Suprapubic skin (tissue), 4 donors: ENCODE results near the gene EMC7. TPM values are rescaled to one million over a fixed set of nuclear protein-coding genes. Genes with fewer than 3 reads are reported as not detected.
"Not testable (repeated sequence)": the region's sequence is repeated elsewhere in the genome, so short reads cannot be mapped to it uniquely, and the experiment has no call there.

Experiments
- DNase-seq, 2 donors: peaks; one replicate each; pipeline ENCODE4 v3.0.0-alpha.2; 2019; ENCODE audit warnings: low spot score in 2 of 2
- H3K27ac ChIP-seq: fragments of 200-600 bp; sonication (generic); one replicate; pipeline ENCODE4 v1.5.1; 2019
- H3K27me3 ChIP-seq: fragments of 200-600 bp; sonication (generic); one replicate; pipeline ENCODE4 v1.5.1; 2019
- H3K36me3 ChIP-seq: fragments of 200-600 bp; sonication (generic); one replicate; pipeline ENCODE4 v1.5.1; 2019
- H3K4me1 ChIP-seq: fragments of 200-600 bp; sonication (generic); one replicate; pipeline ENCODE4 v1.5.1; 2019
- H3K4me3 ChIP-seq: fragments of 200-600 bp; sonication (generic); one replicate; pipeline ENCODE4 v1.5.1; 2019; ENCODE audit warnings: mild to moderate bottlenecking
- H3K9me3 ChIP-seq: fragments of 200-600 bp; sonication (generic); one replicate; pipeline ENCODE4 v1.5.1; 2019
- CTCF ChIP-seq, 2 donors: fragments of 200-600 bp in 1 of 2; fragments of 450-650 bp in 1 of 2; sonication (generic) in 1 of 2; IDR thresholded peaks; one replicate each; pipeline ENCODE4 v1.5.1; 2016 to 2019; ENCODE audit warnings: antibody characterized with exemption in 2 of 2, mild to moderate bottlenecking in 1 of 2, moderate library complexity in 1 of 2
- EP300 ChIP-seq: sonication (generic); formaldehyde crosslinking; IDR thresholded peaks from one replicate; pipeline ENCODE4 v1.6.1; 2017; ENCODE audit warnings: antibody characterized with exemption
- POLR2A ChIP-seq, 2 donors: fragments of 450-650 bp; IDR thresholded peaks; one replicate each; pipeline ENCODE4 v1.6.1; 2017; ENCODE audit warnings: antibody characterized with exemption in 2 of 2, mild to moderate bottlenecking in 2 of 2, moderate library complexity in 2 of 2
- POLR2AphosphoS5 ChIP-seq, 3 donors: sonication (generic); formaldehyde crosslinking; IDR thresholded peaks; one replicate each; pipeline ENCODE4 v1.6.1; 2017; ENCODE audit warnings: antibody characterized with exemption in 3 of 3
- WGBS: methylation state at CpG from one replicate; pipeline ENCODE4 v1.1.5; 2018; 5-methylcytosine and 5-hydroxymethylcytosine counted together
- total RNA-seq, 4 donors: library from RNA; depleted of rRNA; stranded (reverse); fragments of >200 nt; gene quantifications; one replicate each; pipeline ENCODE4 v1.1.0, GENCODE V29; 2016

EMC7 gene
- total RNA-seq, 4 donors from 2014 or later = 25.8 to 44.8 (median 31.9) TPM

GRCh38 chr15:34055868-34056595 is 45.6 kb downstream of the EMC7 start:
- no peaks in the 10 kb centered on the region for H3K4me1 ChIP-seq
- no peak overlapping the region for H3K27ac ChIP-seq
- no peak overlapping the region for H3K4me3 ChIP-seq
- 72% methylated on average over 3 of the region's 3 CpGs for WGBS
- no peak for DNase-seq
- no peaks in the 10 kb centered on the region for H3K9me3 ChIP-seq
- H3K27me3 ChIP-seq = no peaks in the 10 kb centered on the region
- no peaks in the 10 kb centered on the region for H3K36me3 ChIP-seq
- TF ChIP-seq CTCF (IDR thresholded peaks at IDR 0.05) (no peak), EP300 (no peak), POLR2A (IDR thresholded peaks at IDR 0.05) (no peak), POLR2AphosphoS5 (IDR thresholded peaks at IDR 0.05) (no peak)

GRCh38 chr15:34054081-34054707 is 47.5 kb downstream of the EMC7 start:
- no peak for DNase-seq
- Histone ChIP-seq H3K36me3 (no peaks in the 10 kb centered on the region), H3K9me3 (peaks cover 3% of the 10 kb centered on the region), H3K27ac (no peak overlapping the region), H3K4me3 (no peak overlapping the region), H3K27me3 (no peaks in the 10 kb centered on the region), H3K4me1 (no peaks in the 10 kb centered on the region)
- 83% methylated on average over 3 of the region's 3 CpGs for WGBS
- TF ChIP-seq POLR2A (IDR thresholded peaks at IDR 0.05) = no peak
- no peak for TF ChIP-seq EP300
- TF ChIP-seq CTCF (IDR thresholded peaks at IDR 0.05) = no peak
- no peak for TF ChIP-seq POLR2AphosphoS5 (IDR thresholded peaks at IDR 0.05)

- H3K9me3 ChIP-seq, H3K27me3 ChIP-seq, H3K36me3 ChIP-seq, DNase-seq, H3K27ac ChIP-seq, H3K4me1 ChIP-seq, H3K4me3 ChIP-seq: not testable (repeated sequence)
- 100% methylated on average over 1 of the region's 1 CpG for WGBS
Observed at GRCh38 chr15:34050385-34050784, 51.3 kb downstream of the EMC7 start.

GRCh38 chr15:34049112-34049511 is 52.5 kb downstream of the EMC7 start:
- Histone ChIP-seq H3K27me3 (no peaks in the 10 kb centered on the region), H3K9me3 (peaks cover 3% of the 10 kb centered on the region), H3K27ac (no peak overlapping the region), H3K4me3 (no peak overlapping the region), H3K36me3 (no peaks in the 10 kb centered on the region), H3K4me1 (peaks cover 9% of the 10 kb centered on the region)
- WGBS = 93% methylated on average over 2 of the region's 2 CpGs
- no peak for DNase-seq
- TF ChIP-seq CTCF (IDR thresholded peaks at IDR 0.05) = no peak
- no peak for TF ChIP-seq POLR2AphosphoS5 (IDR thresholded peaks at IDR 0.05)

- H3K9me3 ChIP-seq = peaks cover 3% of the 10 kb centered on the region
- H3K36me3 ChIP-seq = no peaks in the 10 kb centered on the region
- no peak for DNase-seq
- no peaks in the 10 kb centered on the region for H3K27me3 ChIP-seq
- no peak overlapping the region for H3K27ac ChIP-seq
- no peak overlapping the region for H3K4me3 ChIP-seq
- WGBS = 85% methylated on average over 6 of the region's 10 CpGs
- H3K4me1 ChIP-seq = peaks cover 9% of the 10 kb centered on the region
- TF ChIP-seq POLR2AphosphoS5 (IDR thresholded peaks at IDR 0.05) (no peak), CTCF (IDR thresholded peaks at IDR 0.05) (no peak), POLR2A (IDR thresholded peaks at IDR 0.05) (no peak), EP300 (no peak)
Observed at GRCh38 chr15:34047893-34048775, 53.5 kb downstream of the EMC7 start.
